Measurements from ENCODE around the gene NFIX.

Gene NFIX

DNA sequence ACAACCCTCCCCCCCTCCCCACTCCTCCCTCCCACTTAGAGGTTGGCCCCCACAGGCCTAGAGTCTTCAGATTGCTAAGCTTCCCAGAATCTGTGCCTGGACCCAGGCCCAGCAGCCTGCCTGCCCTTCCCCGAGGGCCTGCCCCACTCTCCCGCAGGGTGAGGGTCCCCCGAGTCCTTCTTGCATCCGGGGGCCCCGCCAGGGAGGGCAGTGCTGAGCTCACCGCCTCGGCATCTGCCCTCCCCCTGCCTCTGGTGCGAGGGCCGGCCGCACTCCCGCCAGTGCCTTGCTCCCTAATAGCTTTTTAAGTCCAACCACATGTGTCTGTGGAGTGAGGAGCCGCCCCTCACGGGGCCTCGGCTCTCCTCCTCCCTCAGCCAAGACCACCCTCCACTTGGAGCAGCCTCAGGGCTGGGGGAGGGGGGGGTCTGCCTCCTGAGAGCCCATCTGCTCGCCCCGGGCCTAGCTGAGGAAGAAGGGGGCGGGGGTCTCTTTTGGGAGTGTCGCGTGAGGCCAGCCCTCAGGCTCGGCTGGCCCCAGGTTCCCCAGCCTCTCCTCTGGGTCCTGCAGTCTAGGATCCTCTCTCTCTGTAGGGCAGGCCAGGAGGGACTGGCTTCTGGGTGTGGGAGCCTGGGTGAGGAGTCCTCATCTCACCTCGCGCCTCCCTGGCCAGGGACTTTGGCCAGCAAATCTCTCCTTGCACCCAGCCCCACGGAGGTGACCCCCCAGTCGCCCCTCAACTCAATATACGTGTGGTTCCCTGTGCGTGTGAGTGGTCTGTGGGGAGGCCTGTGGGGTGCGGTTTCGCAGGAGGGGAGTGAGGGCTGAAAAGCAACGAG lies 60.2 kb downstream of the NFIX start:
- DNase-seq (ENCODE audit: low read depth, low spot score) = no peak

DNA sequence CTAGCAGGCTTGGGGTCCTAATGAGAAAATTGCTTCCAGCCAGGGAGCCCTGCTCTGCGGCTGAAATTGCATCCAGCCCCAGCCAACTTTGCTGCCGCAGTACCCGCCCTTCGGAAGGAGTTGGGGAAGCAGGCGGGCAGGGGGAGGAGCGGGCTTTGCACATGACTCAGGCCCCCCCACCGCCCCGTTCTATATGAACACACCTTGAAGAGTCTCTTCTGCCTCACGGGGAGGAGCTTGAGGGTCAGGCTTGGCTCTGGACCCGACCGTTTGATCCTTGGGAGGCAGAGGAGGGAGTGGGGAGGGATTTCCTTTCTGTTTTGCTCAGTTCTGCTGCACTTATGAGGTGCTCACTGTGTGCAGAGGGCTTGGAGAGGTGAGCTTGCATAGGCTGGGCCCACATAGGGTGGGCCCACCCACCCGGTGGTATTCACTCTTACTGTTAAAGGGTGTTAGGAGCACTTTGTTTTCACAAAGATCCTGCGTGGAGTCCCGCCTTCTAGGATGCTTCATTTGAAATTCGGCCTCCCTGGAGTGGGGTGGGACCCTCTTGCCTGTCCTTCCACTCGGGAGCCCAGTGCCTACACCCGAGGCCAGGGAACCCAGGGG lies 60.9 kb downstream of the NFIX start:
- DNase-seq (ENCODE audit: low read depth, low spot score) = no peak

DNA sequence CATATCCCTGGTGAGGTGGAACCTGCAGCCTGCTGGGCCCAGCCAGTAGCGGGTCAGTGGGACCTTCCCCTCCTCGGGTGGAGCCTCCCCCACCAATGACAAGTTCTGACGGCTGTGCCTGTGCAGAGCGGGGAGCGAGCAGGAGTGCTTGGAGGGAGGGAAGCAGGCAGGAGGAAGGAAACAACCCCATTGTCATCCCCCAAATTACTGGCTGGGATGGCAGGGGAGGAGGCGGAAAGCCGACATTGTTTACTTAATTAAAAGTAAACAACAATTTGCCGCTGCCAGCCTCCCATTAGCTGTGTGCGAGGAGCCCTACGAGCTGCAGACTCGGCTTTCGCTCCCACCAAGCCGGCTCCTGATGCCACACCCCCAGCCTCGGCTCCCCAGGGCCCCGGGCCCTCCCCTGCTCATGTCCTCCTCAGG lies 61.9 kb downstream of the NFIX start:
- no peak for DNase-seq (ENCODE audit: low read depth, low spot score)

DNA sequence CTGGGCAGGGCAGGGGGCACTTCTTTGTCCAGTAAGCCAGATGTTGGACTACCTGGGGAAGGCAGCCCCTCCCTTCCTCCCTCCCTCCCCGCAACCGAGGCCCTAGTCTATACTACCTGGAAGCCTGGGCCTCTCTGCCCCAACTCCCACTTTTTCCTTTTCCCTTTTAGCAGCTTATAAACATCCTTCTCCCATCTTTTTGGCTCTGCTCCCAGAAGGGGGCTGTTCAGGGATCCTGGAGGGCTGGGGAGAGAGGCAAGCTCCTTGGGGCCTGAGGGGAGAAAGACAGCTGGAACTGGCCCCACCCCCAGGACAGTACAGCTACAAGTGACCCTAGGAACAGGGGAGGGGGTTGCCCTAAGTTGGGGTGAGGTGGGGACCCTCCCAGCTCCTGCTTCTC lies 62.5 kb downstream of the NFIX start:
- DNase-seq (ENCODE audit: low read depth, low spot score) = no peak

DNA sequence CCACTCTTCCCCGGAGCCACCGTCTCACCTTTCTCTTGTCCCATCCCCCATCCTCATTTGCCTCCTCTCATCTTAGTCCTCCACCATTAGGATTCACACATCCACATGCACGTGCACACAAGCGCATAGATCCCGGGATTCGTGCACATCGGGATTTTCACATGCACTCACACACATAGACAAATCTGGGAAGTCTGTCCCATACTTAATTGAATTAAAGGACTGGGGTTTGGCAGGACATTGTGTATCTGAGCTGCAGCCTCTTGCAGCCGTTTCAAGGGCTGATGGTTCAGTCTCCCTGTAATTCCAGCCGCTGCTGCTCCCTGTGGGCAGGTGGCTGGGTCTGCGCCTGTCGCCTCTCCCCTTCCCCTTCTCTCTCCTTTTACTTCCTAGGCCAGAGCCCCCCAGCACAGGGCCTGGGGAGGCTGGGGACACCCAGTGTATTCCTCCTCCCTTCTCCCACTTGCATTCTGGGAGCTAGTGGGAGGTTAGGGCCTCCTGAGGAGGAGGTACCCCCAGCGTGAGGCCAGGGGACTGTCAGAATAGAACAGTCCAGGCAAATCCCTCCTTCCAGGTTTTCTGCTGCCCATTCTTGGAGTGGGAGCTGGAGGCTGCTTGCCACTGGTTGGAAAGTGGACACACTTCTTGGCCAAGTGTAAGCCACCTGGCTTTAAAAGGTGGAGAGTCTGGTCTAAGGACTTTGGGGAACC lies 63.8 kb downstream of the NFIX start:
- DNase-seq (ENCODE audit: low read depth, low spot score) = no peak

DNA sequence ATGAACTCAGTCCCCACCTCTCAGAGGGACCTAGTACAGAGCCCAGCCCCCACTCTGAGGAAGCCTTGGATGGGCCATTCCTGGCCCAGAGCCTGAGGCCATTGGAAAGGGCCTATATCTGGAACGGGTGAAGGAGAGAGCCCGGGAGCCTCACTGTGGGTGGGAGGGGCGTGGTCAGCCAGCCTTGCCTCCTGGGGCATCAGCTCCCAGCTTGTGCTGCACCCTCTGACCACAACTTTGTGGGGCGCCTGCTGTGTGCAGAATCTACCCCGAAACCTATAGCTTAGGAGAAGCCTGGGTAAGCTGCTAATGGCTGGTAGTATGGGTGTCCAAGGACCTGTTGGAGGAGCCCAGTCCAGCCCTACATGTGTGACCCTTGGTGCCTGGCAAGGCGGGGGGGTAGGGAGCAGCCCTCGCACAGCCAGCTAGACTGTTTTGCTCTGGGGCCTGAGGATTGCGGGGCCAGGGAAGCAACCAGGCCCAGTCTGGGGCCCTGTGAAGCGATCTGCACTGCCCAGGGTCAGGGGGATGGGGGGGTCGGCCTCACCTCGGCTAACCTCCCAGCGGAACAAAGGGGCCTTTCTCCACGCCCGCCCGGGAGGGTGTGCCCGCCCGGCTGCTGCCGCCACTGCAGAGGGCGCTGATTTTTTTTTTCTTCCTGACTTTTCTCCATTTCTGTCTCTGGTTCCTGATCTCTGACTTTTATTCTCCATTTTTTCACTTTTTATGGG lies 65.1 kb downstream of the NFIX start:
- no peak for DNase-seq (ENCODE audit: low read depth, low spot score)

DNA sequence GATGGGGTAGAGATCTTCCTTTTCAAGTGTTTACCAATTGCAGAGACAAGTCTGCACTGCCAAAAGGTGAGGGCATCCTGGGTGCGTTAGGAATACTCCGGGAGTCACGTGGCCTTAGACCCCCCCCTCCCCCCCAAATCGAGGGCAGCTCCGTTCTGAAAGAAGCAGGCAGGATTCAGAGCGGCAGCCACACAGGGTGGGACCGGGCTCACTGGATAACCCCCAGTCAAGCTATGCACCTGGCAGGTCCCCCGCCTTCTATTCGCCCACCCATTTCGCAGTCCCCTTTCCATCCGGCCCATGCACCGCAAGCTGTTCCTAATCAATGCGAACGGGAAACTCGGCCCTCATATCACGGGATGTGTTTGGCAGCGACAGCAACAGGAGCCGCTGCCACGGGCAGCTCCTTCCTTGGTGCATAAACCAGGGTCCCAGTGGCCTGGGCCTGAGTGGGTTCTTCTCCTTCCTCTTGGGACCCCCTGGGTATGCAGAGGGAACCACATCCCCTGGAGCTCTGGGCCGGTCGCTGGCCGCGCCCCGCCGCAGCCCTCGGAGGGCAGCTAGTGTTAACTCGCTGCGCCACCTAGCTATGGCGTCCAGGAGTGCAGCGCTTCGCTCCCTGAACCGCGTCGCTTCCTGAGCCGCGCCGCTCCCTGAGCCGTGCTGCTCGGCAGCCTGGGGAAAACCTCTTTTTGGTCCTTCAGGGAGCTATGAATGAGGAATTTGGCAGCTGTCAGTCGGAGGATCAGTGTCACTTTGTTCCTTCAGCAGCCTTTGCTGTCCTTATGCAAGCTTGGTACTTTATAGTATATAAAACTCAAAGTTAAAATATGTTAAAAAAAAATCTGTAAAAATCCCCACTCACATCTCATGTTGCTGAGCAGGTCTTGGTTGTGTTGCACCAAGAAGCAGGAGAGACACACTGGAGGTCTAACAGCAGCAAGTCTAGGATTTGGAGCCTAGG lies 66.0 kb downstream of the NFIX start:
- peak; percentile 44 for DNase-seq (ENCODE audit: low read depth, low spot score)

DNA sequence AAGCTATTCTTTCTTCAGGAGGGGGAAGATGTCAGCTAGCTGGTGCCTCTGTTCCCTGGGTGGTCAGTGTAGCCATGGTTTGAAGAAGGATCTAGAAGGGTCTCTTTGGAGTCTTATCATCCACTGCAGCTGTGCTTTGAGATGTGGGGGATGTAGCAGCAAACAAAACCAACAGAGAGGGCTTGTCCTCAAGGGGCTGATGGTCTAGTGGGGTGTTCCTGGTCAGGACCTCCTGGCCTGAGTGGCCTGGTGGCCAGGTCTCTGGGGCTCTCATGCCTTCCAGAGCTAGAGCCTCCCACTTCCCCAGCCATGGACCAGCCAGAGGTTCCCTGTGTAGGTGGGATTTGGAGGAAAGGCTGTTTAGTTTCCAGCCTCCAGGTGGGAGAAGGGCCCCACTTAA lies 67.0 kb downstream of the NFIX start:
- DNase-seq (ENCODE audit: low read depth, low spot score) = no peak

DNA sequence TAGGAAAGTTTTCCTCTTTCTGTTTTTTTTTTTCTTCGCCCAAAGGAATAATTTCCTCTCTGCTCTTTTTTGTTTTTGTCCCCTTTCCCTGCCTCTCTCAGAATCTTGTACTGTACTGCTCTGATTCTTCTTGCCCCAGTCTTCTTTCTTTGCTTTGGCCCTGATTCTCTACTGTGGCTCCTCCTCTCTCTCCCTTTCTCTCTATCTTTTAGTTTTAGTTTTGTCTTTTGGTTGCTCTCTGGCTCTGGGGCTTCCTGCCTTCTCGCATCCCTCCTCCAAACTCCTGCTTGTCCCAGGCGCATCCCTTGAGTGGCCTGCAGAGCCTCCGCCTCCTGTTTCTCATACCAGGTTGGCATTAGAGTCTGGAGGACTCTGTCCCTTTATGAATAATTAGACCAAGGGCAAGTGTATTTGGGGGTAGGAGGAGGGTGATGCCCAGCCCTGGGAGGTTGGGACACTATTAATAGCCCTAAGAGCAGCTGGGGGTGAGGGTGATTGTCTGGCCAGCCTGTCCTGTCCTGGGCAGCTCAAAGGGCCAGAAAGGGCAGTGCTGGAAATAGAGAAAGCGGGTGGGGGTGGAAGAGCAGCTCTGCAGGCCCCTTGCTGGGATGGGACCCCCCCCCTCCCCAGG lies 68.3 kb downstream of the NFIX start:
- DNase-seq (ENCODE audit: low read depth, low spot score) = no peak

DNA sequence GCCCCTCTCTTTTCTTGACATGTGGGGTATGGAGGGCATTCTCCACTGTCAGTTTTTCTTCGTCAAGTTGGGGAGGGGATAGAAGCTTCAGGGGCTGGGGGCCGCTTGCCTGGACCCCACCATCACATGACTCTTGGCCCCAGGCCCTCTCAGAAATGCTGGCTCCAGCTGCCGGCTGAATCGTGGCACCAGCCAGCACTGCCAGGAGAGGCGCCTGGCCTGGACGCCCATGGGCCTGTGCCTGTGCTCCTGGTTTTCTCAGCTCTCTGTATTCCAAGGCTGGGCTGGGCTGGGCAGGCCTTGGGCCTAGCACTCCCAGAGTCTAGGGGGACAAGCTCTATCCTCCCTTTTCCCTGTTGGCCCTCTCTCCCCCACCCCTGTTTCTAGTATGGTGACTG lies 68.8 kb downstream of the NFIX start:
- no peak for DNase-seq (ENCODE audit: low read depth, low spot score)

DNA sequence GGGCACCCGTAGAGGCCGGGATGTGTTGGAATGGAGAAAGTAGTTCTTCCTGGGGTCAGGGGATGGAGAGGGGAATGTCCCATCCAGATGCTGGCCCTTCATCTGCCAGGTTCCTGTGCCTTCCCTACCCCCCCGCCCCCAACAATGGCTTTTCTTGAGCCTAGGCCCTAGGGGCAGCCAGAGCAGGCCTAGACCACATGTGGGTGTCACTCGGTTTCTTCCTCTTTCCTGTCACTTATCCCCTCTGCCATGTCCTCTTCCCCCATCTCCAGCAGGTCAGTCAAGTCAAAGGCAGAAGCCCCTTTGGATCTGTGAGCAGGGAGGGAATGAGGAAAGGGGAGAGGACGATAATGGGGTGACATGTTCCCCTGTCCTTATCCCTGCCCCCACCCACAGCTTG lies 71.0 kb downstream of the NFIX start:
- DNase-seq (ENCODE audit: low read depth, low spot score) = no peak

DNA sequence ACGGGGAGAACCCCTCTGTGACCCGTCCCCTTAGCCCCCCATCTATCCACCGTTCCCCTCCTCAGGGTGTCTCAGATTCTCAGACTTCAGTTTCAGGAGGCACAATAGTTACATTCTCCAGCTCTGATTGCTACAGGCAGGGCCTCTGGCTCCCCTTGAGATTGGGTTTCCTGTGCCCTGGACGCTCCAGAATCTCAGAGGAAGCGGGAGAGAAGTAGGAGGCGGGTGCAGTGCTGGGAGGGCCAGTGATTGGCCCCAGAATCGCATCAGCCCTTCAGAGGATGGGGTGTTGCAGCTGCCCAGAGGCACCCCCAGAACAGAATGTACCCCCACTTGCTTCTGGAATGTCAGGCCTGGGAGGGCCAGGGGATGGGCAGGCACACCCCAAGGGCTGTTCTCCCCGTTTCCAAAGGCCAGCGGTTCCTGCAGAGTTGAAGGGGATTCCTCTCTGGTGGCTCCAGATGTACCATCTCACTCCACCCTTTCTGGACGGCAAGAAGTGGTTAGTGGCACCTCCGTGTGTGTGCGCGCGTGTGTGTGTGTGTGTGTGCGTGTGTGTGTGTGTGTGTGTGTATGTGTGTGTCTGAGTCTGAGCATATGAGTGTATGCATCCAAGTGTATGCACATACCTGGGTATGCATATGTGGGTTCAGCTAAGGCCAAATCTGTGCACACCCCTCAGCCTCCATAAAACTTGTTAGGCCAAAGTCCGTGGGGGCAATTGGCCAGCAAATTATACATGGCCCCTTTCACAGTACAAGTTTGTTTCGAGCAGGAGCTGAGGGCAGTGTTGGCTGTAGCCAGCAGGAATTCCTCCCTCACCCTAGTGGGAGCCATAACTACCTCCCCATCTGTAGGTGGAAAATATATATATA lies 71.9 kb downstream of the NFIX start:
- DNase-seq (ENCODE audit: low read depth, low spot score) = no peak

DNA sequence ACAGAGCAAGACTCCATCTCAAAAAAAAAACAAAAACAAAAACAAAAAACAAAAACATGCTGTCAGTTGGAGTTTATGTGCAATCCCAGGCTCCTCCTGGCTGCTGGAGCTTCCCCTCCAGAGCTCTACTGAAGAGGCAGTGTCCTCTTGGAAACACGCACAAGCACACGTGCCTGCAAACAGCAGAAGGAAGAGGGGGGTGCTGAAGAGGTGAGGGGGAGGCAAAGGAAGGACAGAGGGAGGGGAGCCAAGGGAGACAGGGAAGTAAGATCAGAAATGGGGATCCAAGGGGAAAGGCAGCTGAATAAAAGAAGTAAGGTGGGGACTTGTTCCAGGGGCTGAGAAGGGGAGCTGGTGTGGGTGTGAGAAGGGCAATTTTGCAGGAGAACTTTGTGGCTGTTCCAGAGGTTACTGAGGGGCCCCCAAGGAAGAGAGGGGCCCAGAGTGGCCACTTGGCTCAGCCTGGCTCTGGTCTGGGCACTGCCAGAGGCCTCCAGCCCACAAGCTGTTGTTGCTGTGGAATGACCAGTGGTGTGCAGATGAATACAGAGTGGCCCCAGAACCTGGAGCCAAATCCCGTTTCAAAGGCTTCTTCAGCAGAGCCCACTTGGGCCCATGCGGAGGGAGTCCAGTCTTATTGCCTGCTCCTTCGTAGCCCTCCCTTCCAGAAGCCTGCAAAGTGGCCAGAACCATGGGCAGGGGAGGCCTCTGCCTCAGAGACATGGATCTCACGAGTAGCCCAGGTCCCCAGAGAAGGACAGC lies 73.0 kb downstream of the NFIX start:
- no peak for DNase-seq (ENCODE audit: low read depth, low spot score)

DNA sequence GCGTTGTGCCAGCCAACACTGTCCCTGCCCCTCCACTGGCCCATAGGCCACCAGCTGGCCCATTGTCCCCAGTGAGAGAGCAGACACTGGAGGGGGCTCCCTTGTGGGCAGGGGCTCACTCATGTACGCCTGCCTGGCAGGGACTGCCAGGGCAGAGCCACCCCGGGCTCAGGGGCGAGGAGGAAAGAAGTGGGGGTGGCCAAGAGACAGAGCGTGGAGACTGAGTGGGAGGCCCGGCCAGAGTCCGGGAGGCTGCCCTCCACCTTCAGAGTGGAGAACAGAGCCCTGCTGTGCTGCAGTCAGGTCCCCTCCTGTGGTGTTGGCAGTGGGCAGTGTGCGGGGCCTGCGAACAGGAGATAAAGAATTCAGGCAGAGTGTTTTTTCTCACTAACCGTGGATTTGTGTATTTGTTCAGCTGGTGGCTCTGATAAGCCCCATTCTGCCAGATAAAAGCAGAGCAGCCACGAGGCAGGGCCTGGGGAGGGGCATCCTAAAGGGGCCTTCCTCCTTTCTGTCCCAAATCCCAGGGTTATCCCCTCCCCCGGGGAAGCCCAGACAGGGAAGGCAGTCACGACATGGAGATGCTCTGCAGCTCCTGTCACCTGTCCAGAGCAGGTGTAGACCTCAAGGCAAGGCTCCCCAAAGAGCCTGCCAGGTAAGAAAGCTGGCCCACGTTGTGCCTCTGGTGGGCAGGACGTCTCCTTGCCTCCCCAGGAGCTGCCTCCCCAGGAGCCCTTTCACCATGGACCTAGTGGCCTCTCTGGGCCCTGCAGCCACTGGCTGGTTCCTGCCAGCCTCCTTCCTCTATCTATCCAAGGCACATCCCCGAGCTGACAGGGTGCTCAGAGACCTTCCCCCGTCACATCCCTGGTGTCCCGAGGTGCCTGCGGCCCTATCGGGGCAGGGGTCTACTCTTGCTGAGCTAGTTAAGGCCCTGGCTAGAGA lies 74.4 kb downstream of the NFIX start:
- DNase-seq (ENCODE audit: low read depth, low spot score) = no peak

DNA sequence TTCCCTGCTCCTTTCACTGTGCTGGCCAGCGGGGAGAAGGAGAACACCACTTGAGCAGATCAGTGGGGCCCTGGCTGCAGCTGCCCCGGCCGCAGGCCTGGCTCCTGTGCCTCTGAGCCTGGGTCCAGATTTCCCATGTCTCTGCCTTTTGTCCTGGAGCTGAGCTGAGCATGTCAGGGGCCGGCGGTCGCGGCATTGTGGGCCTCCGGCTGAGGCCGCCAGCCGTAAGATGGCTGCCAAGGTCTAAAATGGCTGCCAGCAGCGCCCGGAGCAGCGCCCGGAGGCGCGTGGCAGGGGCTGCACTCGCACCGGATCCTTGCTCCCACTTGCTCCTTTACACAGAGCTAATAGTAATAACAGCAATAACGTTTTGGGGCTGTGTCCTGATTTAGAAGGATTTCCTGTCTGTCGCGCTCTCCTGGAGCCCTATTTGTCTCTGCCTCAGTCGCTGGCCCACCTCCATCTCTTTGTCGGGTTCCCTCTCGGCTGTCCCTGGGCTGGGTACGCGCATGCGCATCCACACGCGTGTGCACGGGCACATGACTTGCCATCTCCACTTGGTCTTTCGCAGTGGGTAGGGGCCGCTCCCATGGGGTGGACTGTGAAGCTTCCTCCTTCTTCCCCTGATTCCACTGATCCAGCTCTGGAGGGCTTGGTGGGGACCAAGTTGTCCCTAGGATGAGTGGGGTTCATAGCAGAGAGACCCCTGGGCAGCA lies 75.3 kb downstream of the NFIX start:
- no peak for DNase-seq (ENCODE audit: low read depth, low spot score)

DNA sequence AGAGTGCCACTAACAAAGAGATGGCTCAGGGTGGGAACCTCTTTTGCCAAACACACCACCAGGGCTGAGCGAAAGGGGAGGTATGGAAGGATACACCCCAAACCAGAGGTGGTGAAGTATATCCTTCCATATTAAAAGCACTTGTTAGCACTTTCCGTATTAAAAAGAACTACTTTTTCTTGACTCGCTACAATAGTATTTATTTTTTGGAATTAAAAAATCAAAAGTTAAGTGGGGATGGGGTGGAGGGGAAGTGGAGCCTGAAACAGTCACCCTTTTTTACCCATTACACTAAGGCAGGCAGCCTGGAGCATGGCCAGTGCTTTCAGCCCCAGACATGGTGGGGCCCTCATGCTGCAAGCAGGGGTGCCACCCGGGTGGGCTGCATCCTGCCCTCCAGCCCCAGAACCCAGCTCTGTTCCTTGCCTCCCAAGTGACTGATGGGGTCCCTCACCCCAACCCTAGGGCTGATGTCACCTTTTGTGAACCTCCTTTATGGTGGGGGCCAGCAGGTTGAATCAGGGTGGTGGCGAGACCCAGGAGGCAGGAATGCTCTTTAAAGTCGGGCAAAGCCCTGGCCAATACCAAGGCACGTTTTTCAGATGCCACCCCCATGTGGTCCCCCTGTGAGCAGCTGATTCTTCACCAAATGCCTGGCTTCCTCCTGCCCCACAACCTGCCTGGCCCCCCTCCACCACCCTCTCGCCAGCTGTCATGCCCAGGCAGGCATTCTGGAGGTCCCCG lies 76.3 kb downstream of the NFIX start:
- no peak for DNase-seq (ENCODE audit: low read depth, low spot score)
